ENCODE measurements around the gene OSGEP. TPM values are rescaled to one million over a fixed set of nuclear protein-coding genes. Genes with fewer than 3 reads are reported as not detected.

OSGEP gene
- total and polyA plus RNA-seq, 2 of the 13 experiments (the other 11 are each of a cell fraction or from before 2014, with no cell fraction given), result 39.7 to 41.1 TPM

- no peak for TF ChIP-seq IRX3 (CRISPR knock-in tag; IDR thresholded peaks at IDR 0.05; ENCODE audit: borderline replicate concordance, low read depth)
- no peak for TF ChIP-seq NFAT5 (CRISPR knock-in tag; IDR thresholded peaks at IDR 0.05)
- TF ChIP-seq NFYB (CRISPR knock-in tag; IDR thresholded peaks at IDR 0.05), result peak; percentile 71
- no peak for TF ChIP-seq ZXDC (CRISPR knock-in tag; IDR thresholded peaks at IDR 0.05)
- TF ChIP-seq ZBTB7A (CRISPR knock-in tag; IDR thresholded peaks at IDR 0.05), result peak; percentile 78; the same call in 1 of the 2 replicates
- TF ChIP-seq ETV6 (CRISPR knock-in tag; conservative IDR thresholded peaks at IDR 0.05), result peak; percentile 91
- no peak; the same call in 1 of the 2 replicates for TF ChIP-seq MLXIP (CRISPR knock-in tag; IDR thresholded peaks at IDR 0.05; ENCODE audit: borderline replicate concordance)
- TF ChIP-seq CBX1 (IDR thresholded peaks at IDR 0.05; ENCODE audit: low read depth), result peak; percentile 96
- TF ChIP-seq HNRNPUL1 (IDR thresholded peaks at IDR 0.05; ENCODE audit: low read depth, low read length), result no peak
- TF ChIP-seq BHLHE40 (IDR thresholded peaks at IDR 0.05; ENCODE audit: low read length), result 0 out of 2 replicates have a peak, but pooled peaks have one; percentile 17
- TF ChIP-seq ZMAT5 (CRISPR knock-in tag; IDR thresholded peaks at IDR 0.05; ENCODE audit: borderline replicate concordance, low read depth), result no peak
- 0 out of 2 replicates have a peak, but pooled peaks have one; percentile 33 for TF ChIP-seq ZBTB44 (CRISPR knock-in tag; IDR thresholded peaks at IDR 0.05)
- no peak for TF ChIP-seq SP140L (CRISPR knock-in tag; IDR thresholded peaks at IDR 0.05; ENCODE audit: borderline replicate concordance)
- peak; percentile 75; the same call in 1 of the 2 replicates for TF ChIP-seq TARDBP (CRISPR knock-in tag; IDR thresholded peaks at IDR 0.05)
- TF ChIP-seq NFKBIZ (CRISPR knock-in tag; IDR thresholded peaks at IDR 0.05), result peak; percentile 83
- no peak for TF ChIP-seq ZNF7 (CRISPR knock-in tag; IDR thresholded peaks at IDR 0.05)
Observed at GRCh38 chr14:20469242-20469889, 14.8 kb upstream of the OSGEP start, which contains the start of gene PNP (continued).
